MV-4-11 (cell line): Measurements from ENCODE around the gene ABLIM2.

Source experiments
- DNase-seq: peaks from one replicate; lab custom pipeline; 2025; lab: John Stamatoyannopoulos, UW

Gene ABLIM2

DNA sequence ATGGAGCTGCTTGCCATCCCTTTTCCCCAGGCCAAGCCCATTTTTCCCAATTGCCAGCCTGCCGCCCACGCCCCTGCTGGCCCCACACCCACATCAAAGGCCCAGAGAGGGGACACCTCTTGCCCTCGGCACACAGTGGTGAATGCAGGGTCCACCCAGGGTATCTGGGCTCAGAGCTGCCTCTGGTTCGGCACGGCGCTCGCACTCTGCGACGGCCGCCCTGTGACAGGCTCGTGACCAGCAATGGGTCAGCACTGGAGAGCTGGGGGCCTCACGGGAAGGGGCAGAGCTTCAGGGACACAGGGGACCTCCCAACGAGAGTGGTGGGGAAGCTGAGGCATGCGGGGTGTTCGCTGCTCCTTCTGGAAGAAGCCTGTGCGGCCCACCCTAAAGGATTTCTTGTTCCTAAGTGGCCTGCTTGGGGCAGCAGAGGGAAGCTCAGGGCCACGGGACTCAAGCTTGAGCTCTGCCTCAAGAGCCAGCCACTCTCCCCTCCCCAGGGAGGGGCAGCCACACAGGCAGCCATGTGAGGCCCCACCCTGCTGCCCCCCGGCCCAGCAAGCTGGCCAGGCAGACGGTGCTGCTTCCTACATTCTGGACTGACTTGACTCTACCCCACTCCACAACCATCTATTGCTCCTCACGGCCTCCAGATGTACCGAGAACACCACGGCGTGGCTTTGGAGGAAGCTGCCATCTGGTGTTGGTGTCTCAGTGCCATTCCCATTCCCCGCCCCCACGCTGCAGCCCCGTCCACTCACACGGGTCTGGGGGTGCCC is 73.7 kb downstream of the ABLIM2 start:
- DNase-seq = no peak

DNA sequence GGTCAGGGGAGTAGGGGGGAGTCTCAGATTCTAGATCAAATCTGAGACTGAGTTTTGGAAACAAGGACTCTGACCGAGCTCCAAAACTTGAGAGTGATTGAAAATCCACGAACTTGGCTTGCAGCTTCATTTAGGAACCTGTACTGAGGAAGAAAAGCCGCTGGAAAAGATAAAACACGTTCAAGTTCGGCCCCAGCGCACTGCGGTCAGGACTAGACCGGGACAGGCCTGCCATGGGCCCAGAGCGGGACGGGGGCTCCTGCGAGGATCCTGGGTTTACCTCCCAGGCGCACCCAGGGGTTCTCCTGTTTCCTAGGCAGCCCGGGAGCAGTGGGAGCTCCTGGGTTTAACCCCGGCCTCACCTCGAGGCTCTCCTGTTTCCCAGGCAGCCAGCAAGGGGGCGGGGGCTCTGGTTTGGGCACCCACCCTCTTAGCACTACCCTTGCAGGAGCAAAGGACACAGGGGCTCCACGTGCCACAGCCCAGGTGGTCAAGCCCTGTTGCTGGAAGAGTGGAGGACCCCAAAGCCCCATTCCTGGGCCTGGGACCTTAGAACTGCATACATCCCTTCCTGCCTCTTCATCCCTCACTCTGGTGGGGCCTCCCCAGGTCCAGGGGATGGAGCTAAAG is 74.5 kb downstream of the ABLIM2 start:
- DNase-seq = no peak

DNA sequence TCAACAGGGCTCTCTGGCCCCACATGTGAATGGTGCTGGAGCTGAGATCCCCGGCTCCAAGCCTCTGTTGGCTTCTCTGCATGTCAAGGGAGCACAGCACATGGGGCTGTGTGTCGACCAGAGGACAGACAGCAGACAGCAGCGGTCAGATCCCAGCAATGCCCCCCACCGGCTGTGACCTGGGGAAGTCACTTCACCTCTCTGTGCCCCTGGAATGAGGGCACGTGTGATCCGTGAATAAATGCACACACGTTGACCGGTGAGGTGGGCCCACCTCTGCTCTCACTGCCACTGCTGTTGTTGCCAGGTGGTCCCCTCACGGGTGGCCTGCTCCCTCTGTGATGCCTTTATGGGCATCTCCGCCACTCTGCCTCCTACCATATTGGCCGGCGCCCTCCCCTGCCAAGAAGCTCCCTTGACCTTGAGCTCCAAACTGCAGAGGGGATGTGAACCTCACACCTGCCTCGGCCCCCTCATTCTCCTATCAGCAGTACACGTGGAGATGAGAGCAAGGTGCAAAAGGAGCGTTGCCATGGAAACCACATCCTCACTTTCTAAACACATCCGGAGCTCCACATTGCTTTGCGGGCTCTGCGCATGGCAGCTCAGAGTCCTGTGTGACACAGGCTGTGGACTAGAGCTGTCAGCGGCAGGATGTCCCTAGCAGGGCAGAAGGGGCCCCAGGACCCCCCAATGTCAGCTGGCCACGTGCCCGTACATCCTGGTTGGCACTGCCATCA is 75.4 kb downstream of the ABLIM2 start:
- DNase-seq = no peak

DNA sequence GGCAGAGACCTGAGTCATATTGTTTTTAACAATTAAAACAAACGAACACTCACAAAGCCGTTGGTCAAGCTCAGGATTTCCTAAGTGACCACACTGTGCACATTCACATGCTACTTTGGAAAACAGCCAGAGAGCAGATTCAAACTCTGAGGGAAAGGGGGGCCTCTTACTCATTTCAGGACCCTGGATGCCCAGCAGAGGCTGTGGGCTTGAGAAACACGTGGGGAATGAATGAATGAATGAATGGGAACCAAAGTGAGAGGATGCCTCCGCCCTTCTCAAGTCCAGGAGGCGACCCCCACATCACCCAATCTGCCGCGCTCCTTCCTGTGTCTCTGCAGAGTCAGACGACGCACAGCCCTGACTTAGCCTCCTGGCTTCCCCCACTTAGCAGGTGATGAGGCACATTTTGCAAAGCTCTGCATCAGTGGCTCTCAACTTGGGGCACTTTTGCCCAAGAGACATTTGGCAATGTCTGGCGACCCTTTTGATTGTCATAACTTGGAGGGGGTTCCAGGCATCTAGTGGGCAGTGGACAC is 76.0 kb downstream of the ABLIM2 start:
- peak; percentile 53 for DNase-seq

DNA sequence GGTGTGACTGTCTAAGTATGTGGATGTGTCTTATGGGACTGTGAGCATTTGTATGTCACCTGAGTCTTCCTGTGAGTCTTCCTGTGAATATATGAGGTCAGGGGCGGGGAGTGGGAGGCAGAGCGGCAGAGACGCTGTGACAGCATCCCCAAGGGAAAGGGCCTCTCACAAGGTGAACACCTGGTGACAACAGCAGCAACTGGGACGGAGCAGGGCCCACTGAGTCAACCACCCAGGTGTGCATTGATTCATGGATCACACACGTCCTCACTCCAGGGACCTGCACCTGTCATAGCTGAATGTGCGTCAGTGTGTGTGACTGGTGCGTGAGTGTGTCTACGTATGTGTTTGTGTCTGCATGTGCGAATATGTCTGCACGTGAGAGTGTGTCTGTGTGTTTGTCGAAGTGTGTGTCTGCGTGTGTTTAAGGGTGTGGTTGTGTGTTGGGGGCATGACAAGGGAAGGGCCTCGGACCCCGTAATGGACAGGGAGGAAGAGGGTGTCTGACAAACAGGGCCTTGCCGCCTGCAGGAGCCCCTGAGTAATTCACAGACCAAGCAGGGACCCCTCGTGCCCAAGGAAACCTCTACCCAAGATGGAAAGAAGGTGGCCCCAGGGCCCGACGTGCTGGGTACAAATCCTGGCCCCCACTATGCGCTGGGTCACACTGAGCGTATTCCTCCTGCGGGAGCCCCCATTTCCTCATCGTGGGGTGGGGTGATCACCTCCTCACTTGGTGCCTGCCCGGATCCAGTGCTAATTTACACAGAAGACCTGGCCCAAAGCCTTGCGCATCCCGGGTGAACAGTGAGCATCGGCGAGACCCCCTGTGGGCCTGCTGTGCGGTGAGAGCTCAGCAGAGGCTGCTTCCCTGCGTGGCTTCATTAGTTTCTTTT is 76.7 kb downstream of the ABLIM2 start:
- DNase-seq = no peak

DNA sequence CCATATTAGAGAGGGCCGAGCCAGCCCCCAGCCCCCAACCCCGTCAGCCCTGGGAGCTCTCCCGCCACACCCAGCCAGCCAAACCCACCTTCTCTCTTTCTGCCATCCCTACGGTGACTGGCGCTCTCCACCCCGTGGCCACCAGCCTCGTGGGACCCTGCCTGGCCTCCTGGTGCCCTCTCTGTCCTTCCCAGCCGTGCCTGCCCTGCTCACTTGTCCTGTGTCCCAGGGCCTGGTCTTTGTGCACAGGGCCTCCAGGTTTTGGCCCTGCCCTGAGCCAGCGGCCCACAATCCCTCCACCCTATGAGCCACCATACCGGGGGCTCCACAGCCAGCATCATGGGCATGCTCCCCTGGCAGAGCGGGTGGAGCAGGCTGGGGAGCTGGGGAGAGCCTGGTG is 77.4 kb downstream of the ABLIM2 start:
- DNase-seq = no peak

DNA sequence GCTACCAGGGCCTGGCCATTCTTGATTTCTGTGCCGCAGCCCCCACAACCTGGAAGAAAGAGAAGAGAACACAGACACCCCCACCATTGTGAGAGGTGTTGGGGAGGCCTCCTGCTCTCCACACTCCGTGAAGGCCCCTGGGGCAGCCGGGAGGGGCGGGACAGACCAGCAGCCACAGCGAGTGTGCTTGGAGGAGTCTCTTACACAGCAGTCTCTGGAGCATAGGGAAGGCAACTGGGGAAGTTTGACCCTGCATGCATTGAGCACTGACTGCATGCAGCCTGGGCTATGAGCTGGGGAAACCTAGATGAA is 77.9 kb downstream of the ABLIM2 start:
- DNase-seq = no peak

DNA sequence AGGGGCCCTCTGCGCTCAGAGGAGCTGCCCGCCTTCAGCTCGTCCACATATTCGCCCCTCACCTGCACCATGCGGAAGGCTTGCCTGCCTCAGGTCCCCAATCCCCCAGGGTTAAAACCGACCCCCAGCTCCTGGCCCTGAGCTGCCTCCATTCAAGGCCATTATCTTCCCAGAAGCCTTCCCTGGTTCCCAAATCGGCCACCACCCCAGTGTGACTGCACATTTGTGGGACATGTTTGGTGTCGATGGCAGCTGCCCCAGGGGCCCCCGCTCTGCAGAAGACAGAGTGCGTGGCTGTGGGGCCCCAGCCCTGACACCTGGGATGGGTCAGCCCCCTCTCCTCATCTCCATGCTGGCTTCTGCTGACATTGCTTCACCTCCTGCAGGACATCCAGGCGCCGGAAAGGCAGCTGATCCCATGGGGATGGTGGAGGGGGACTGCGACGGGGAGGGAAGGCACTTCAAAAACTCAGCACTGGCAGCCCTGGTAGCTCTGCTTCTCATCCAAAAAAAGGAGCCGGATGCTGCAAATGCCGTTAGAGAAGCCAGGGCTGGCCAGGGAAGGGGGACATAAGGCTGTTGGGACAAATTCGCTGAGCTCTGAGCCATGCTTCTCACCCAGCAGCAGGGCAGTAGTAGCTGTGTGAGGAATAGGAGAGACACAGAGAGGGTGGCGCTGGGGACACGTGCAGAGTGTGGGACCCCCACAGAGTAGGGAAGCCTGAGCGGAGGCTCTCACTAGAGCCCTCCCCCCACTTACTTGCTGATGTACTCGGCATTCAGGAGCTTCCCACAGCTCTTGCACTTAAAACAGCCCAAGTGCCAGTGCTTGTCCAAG is 78.5 kb downstream of the ABLIM2 start:
- DNase-seq = no peak

DNA sequence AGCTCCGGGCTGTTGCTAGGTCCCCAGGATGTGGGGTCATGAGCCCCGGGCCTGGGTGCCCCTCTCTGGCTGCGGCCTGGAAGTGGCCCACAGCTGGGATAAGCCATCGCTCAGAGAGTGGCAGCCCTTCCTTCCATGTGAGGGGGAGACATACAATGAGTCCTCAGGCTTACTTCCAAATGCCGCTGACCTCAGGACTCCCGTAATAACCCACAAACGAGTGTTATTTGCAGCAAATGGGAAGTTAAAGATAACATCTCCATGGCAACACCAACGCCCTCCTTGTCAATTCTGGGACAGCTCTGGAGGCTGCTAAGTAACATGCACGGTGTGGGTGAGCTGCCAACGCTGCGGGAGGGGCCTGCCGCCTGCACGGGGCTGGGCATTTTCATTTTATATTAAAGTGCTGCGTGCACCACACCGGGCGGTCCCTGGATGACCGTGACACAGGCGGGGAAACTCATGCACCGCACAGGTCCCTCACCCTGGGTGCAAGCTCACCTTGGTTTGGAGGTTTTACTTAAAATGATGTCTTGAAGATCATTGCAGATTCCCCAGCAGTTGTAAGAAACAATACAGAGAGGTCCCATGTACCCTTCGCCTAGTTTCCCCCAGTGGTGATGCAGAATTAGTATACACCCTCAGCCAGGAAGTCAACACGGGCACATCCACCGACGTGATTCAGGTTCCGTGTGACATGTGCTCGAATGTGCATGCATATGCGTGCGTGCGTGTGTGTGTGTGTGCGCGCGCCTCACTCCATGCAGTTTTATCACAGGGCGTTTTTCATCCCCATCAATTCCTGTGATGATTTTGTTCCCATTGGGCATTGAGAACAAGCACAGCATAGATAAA is 79.4 kb downstream of the ABLIM2 start:
- peak; percentile 93 for DNase-seq

DNA sequence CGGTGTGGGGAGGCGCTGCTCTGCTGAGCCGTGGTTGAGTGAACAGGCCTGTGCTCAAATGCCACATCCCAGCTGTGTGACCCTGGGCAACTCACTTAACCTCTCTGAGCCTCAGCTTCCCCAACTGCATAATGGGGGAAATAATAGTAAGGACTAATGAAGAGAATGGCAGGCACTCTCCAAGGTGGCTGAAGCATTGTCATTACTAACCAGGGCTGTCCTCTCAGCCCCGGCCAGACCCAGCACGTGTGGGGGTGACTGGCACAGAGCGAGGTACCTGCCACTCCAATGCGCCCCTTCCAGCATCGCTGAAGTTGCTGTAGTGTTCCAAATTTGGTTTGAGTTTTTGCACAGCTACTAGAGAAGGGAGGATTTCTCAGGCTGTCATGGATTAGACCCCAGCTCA is 80.0 kb downstream of the ABLIM2 start:
- DNase-seq = no peak

DNA sequence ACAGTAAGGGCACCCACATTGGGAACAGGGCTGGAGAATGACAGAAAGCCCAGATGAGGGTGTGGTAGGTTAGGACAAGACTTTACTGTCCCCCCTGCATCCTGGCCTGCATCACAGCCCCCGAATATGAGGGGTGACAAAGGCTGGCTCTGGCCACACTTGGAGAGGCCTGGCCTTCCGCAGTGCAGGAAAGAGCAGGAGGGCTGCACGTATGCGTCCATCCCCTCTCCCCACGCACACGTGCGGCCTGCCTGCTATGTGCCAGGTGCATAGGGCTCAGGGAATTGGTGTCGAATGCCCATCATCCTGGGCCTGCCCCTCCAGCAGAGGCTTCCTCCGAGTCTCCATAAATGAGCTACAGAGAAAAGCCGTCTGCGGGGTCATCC is 80.5 kb downstream of the ABLIM2 start:
- DNase-seq = no peak

DNA sequence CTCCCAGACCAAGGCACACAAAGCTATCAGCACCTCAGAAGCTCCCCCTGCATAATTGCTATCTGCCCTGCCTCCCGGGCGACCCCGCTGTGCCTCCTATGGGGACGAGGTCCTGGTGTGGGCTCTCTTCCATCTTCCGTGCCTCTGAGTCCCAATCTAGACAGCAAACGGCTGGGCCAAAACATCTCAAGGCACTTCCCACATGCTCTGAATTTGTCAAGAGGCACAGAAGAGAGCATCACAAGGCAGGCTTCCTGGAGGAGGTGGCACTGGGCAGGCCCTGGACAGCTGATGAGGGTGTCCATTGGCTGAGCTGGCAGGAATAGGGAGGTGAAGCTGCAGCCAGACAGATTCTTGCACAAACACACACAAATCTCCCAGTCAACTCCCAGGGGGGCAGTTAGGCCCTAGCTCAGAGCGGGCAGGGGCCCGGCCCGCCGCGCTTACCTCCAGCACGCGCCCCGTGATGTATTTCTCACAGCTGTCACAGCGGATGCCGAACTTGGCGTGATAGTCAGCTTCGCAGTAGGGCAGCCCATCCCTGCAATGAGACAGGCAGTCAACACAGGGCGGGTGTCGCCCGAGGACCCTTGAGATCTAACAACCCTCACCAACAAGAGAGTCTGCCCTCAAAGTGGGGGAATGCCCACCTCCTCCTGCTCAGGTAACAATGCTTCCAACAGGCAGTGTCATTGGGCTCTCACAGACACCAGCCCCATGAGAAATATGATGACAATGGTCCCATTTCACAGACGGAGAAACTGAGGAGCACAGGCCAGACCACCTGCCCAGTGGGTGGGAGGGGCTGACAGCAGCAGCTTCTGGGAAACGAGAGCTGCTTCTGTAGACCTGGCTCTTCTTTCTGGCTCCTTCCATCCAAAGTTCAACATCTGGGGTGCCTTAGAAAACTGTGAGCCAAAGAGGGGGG is 81.2 kb downstream of the ABLIM2 start:
- DNase-seq = no peak

DNA sequence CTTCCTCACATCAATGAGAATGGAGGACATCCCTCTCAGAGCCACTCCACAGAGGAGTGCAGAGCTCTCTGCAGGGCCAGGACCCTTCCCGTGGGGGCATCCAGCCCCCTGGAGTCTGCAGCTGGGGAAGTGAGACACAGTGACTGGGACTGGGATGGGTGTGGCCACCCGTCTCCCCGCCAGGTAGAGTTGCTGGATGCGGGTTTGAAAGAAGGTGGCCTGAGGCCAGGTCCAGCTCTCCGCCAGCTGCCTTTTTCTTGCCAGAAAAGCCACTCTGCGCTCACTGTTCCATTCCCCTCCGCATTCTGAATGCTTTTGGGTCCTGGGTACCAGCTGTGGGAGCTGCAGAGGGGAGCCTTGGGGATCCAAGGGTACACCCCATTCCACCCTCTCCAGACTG is 82.6 kb downstream of the ABLIM2 start:
- DNase-seq = no peak

DNA sequence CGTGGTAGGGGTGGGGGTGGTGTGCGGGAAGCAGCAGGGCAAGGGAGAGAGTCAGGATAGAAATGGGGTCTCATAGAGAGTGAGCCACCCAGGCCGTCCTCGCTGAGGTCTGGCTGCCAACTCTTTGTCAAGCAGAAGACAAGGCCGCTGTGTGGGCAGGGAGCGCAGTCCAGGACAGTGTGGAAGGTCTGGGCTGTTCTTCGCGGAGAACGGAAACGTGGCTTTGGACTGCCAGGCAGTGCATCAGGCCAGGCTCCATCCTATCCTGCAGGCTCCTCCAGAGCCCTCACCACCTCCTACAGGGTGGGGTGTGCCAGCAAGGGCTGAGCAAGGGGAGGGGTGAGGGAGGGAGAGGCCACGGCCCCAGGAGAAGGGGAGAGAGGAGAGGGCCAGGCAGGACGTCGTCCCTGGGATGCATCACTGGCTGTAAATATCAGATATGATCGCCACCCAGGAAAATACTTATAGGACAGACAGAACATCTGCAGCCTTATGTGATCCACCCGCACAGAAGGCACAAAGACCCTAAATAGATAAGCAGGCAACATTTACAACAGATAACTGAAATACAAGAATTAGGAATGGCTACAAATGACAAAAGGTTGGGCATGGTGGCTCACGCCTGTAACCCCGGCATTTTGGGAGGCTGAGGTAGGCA is 85.3 kb downstream of the ABLIM2 start:
- no peak for DNase-seq

DNA sequence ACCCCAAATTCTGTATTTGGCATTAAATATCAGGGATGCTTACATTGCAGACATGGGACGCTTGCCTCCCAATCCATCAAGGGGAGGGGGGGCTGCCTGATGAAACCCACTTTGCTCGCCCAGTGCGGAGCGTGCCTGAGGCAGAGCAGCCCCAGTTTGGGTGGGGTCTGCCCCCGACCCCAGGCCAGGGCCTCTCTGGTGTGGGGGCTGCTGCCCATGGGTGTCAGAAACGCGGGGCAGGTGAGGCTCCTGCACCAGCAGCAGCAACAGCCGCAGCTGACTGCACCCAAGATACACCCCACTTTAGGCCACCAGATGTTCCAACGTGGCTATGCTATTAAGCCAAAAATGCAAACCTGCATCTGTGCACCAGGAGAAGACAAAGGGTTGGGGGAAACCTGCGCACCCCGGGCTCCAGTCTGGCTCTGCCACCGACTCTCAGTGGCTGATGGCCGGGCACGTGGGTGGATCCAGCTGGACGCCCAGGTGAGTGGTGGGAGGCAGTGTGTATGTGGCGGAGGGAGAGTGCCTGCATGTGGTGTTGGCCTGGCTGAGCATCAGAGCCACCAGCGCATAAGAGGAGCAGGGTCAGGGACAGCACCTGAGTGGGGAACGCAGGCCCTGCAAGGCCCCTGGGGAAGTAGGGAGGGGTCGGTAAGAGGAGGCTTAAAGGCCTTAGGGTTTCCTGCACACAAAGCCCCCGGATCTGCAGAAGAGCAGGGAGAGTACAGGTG is 86.2 kb downstream of the ABLIM2 start:
- DNase-seq = no peak

DNA sequence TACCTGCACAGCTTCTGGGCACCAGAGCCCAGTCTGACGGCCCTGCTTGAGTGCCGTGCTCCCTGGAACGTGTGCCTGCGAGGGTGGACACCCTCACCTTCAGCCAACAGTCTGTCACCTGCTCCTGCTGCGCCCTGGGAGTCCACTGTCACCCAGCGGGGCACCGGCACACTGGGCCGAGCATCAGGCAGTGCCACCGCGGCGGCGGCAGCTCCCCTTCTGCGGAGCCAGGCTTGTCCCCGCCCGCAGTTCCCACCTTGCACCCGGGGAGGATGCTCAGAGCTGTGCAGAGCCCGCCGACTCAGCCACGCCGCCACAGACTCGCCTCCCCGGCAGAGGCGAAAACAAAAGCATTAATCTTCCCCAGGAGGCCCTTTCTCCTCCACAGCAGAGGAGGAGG is 86.8 kb downstream of the ABLIM2 start:
- DNase-seq = no peak

DNA sequence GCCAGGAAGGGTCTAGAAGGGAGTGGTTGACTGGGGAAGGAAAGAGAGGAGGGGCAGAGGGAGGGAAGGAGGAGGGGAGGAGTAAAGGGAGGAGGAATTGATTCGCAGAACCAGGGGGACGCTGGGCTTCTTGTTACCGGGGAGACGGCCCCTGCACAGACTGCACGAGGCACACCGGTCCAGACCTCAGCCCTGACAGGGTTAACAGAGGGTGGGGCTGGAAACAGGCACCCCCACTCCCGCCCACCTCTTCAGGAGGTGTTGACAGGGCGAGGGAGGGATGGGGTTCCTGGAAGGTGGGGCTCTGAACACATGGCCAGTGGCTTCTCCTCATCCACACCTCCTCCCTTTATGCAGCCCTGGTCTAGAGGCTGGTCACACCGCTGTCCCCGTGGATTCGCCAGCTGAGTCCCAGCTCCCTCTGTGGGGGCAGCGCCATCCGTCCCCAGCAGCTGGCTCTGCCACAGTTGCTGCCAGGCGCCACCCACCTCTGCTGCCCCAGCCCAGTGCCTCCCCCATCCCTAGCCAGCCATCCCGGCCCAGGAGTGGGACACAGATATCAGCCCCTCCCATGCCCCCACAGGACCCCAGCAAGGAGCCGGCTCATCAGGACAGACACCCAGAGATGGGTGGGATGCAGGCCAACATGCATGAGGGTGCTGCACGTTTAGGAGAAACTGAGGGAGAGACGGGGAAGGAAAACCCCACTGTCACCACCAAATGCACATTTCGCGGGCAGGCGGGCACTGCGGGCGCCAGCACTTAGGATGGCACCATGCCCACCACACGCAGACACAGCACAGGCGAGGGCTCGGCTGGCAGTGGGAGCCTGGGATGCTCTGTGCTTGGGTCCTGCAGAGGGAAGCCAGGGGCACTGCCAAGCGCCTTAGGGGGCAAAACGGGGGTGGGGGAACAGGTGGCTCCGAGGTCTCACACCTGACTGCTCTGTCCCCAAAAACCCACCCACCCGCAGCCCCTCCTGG is 87.6 kb downstream of the ABLIM2 start:
- no peak for DNase-seq
